Stimulated activated CD8-positive, alpha-beta memory T cell treated with anti-CD3 and anti-CD28 coated beads, Interleukin-7, amount 100 ng/mL, for 24 hours (primary cell): Measurements from ENCODE around the gene ARMC3.
"Not testable (repeated sequence)": the region's sequence is repeated elsewhere in the genome, so short reads cannot be mapped to it uniquely, and the experiment has no call there.

Experiments
- DNase-seq: peaks from one replicate; pipeline ENCODE4 v3.0.0-alpha.2; 2020; ENCODE audit warnings: low read depth

ARMC3 gene

GRCh38 chr10:22927661-22928403 is at the start of gene ARMC3:
TSS of gene ARMC3 (plus strand) at chr10:22928053. CDS start at chr10:22931997, 3,944 bp downstream.
- peak; percentile 20 for DNase-seq

GRCh38 chr10:22891797-22892196 is 36.1 kb upstream of the ARMC3 start:
- DNase-seq, result no peak

GRCh38 chr10:22893781-22894180 is 34.1 kb upstream of the ARMC3 start:
- DNase-seq, result no peak

- DNase-seq, result no peak
These were observed 33.1 kb upstream of the ARMC3 start for GRCh38 chr10:22894714-22895113.

- DNase-seq, result no peak
These were observed 32.6 kb upstream of the ARMC3 start for GRCh38 chr10:22895252-22895651.

GRCh38 chr10:22897371-22897770 is 30.5 kb upstream of the ARMC3 start:
- DNase-seq, result no peak

- DNase-seq, result no peak
These were observed 28.5 kb upstream of the ARMC3 start for GRCh38 chr10:22899307-22899706.

GRCh38 chr10:22899775-22900174 is 28.1 kb upstream of the ARMC3 start:
- DNase-seq, result no peak

- no peak for DNase-seq
These were observed 26.8 kb upstream of the ARMC3 start for GRCh38 chr10:22900841-22901601.

GRCh38 chr10:22902147-22902546 is 25.7 kb upstream of the ARMC3 start:
- DNase-seq, result not testable (repeated sequence)

- no peak for DNase-seq
These were observed 24.2 kb upstream of the ARMC3 start for GRCh38 chr10:22903694-22904093.

- DNase-seq, result no peak
These were observed 21.1 kb upstream of the ARMC3 start for GRCh38 chr10:22906767-22907166.

GRCh38 chr10:22908837-22909236 is 19.0 kb upstream of the ARMC3 start:
- DNase-seq, result no peak

GRCh38 chr10:22909673-22910072 is 18.2 kb upstream of the ARMC3 start:
- not testable (repeated sequence) for DNase-seq

GRCh38 chr10:22911067-22911466 is 16.8 kb upstream of the ARMC3 start:
- no peak for DNase-seq

GRCh38 chr10:22911889-22912762 is 15.7 kb upstream of the ARMC3 start:
- DNase-seq, result no peak

- no peak for DNase-seq
These were observed 15.0 kb upstream of the ARMC3 start for GRCh38 chr10:22912763-22913384.

- no peak for DNase-seq
These were observed 14.3 kb upstream of the ARMC3 start for GRCh38 chr10:22913474-22914092.

GRCh38 chr10:22915314-22915713 is 12.5 kb upstream of the ARMC3 start:
- DNase-seq, result no peak

- DNase-seq, result no peak
These were observed 2.8 kb upstream of the ARMC3 start for GRCh38 chr10:22925088-22925487.

GRCh38 chr10:22927166-22927565 is 687 bp upstream of the ARMC3 start:
- DNase-seq, result no peak

- DNase-seq, result not testable (repeated sequence)
These were observed 1.2 kb downstream of the ARMC3 start for GRCh38 chr10:22929053-22929452.
